Ishikawa (cell line): ENCODE measurements around the gene UBE2R2.

ENCODE experiments used
- EGR1 ChIP-seq: IDR thresholded peaks from 2 replicates; pipeline ENCODE4 v1.6.1; 2012
- EP300 ChIP-seq: IDR thresholded peaks from 2 replicates; pipeline ENCODE4 v1.6.1; 2012; ENCODE audit warnings: borderline replicate concordance

DNA sequence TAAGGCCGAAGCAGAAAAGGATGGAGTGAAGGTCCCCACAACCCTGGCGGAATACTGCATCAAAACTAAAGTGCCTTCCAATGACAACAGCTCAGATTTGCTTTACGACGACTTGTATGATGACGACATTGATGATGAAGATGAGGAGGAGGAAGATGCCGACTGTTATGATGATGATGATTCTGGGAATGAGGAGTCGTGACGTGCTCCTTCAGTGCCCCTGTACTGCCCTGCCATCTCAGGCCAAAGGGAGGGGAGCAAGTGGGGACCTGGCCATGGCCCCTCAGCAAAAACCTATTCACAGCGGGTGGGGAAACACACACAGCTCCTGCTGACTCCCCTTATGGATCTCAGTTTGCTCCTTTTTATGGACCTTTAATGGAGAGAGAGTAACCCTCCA, 100.1 kb downstream of the UBE2R2 start:
- TF ChIP-seq EP300 (no peak), EGR1 (no peak)
